Skeletal muscle tissue (tissue), 4 donors: ENCODE data around the gene AUTS2. TPM values are rescaled to one million over a fixed set of nuclear protein-coding genes. Genes with fewer than 3 reads are reported as not detected.

Experiments
- H3K27ac ChIP-seq: one replicate; pipeline ENCODE4 v1.7.0; 2013; ENCODE audit warnings: mild to moderate bottlenecking, low read depth, low read length, inconsistent platforms
- H3K27me3 ChIP-seq, 3 donors: one replicate each; pipeline ENCODE4 v1.7.0; 2013; ENCODE audit warnings: low read length in 3 of 3; ENCODE audit not compliant: control insufficient read depth in 3 of 3, insufficient read depth in 3 of 3
- H3K36me3 ChIP-seq, 3 donors: one replicate each; pipeline ENCODE4 v1.7.0; 2013; ENCODE audit warnings: low read length in 3 of 3; ENCODE audit not compliant: control insufficient read depth in 3 of 3, insufficient read depth in 3 of 3
- H3K4me1 ChIP-seq, 3 donors: one replicate each; pipeline ENCODE4 v1.7.0; 2013; ENCODE audit warnings: low read length in 3 of 3, mild to moderate bottlenecking in 3 of 3; ENCODE audit not compliant: control insufficient read depth in 3 of 3, insufficient read depth in 3 of 3
- H3K4me3 ChIP-seq, 3 donors: one replicate each; pipeline ENCODE4 v1.7.0; 2013; ENCODE audit warnings: low read length in 3 of 3
- H3K9ac ChIP-seq, 3 donors: one replicate each; pipeline ENCODE4 v1.7.0; 2013; ENCODE audit warnings: low read length in 3 of 3, mild to moderate bottlenecking in 3 of 3, moderate library complexity in 2 of 3, low read depth in 1 of 3
- H3K9me3 ChIP-seq, 3 donors: one replicate each; pipeline ENCODE4 v1.7.0; 2013; ENCODE audit warnings: low read length in 3 of 3; ENCODE audit not compliant: control insufficient read depth in 3 of 3
- total RNA-seq: library from RNA; depleted of rRNA; stranded (reverse); fragments of >200 nt; gene quantifications from one replicate; pipeline ENCODE4 v1.2.3, GENCODE V29; 2014
- donor health status: Osteomylitis.

The AUTS2 gene
- total RNA-seq, 1 donor from 2014 or later = 43.3 TPM

DNA sequence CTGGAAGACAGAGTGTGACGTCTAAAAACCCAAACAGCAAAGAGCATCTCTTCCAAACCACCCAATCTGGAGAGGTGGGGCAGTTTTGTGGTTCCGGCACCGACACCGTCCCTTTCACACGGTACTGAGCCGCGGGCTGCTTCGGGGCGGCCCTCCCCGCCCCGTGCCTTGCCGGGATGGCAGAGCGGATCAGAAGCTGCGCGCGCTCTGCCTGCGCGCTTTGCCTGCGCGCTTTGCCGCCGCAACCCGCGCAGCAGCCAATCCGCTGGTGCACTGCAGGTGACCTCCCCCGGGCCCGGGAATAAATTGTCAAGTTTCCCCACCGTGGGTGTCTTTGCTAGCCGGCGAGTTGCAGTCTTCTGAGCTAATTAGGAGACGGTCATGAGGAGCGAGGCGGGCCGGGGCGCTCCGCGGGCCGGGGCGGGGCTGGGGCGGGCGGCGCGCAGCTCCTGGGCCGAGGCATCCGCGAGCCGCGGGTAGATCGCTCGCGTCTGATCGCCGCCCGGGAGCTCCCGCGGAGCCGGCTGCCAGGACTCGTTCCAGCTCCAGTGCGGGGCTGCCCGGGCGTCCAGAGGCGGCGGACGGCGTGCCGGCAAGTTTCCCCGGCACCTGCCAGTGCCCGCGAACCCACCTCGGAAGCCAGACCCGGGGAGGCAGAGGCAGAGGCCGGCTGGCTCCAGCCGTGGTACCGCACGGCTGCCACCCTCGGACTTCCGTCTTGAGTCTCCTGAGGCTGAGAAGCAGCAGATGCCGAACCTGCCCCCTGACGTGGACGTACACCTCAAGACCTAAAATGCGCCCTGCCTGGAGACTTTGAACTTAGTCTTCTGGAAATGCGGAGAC, 997.7 kb downstream of the AUTS2 start:
- Histone ChIP-seq H3K36me3 (no peaks in the 10 kb centered on the region), H3K27me3 (peaks cover 0 to 13% (median 8%) of the 10 kb centered on the region in 3 donors), H3K27ac (no peak overlapping the region), H3K9me3 (peaks cover 0 to 1% (median 0%) of the 10 kb centered on the region in 3 donors), H3K4me3 (peak overlapping the region; percentile 30 to 49 (median 41)), H3K9ac (peak overlapping the region in 2 of 3 donors; percentile 32 to 47), H3K4me1 (peaks cover 0 to 6% (median 5%) of the 10 kb centered on the region in 3 donors)

DNA sequence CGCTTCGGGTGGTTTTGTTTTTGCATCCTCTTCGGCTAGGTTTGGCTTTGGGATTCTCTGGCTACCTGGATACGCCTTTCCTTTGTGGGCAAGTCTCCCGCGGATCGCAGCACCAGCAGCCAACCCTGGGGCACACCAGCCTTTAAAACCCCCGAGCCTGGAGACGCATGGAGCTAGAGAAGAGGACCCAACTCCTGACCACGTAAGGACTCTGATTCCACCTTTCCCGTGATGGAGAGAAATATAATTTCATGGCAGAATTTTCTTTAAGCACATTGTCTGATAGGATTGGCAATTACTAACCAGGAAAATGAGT, 998.3 kb downstream of the AUTS2 start:
- H3K4me1 ChIP-seq = peaks cover 0 to 6% (median 5%) of the 10 kb centered on the region in 3 donors
- H3K27me3 ChIP-seq = peaks cover 0 to 13% (median 8%) of the 10 kb centered on the region in 3 donors
- H3K9me3 ChIP-seq = peaks cover 0 to 3% (median 0%) of the 10 kb centered on the region in 3 donors
- H3K27ac ChIP-seq = no peak overlapping the region
- H3K9ac ChIP-seq = peak overlapping the region in 1 of 3 donors; percentile 32
- H3K36me3 ChIP-seq = no peaks in the 10 kb centered on the region
- peak overlapping the region in 2 of 3 donors; percentile 41 to 49 for H3K4me3 ChIP-seq

DNA sequence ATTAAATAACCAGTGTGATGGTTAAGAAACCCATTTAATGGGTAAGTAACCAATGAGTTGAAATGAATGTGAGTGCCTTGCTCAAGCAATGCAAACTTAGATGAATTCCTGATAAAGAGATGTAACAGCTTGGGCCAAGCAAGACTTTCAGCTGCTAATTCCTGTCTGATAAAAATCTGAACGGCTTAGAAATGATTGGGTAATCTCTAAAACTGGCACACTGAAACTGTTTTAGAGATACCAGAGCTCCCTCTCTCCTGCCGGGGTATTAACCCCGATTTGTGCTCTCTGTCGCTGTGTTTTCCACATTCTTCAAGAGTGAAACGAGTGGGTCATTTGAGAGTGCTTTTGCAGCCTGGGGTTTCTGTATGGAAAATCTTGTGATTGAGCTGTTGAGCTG, 998.8 kb downstream of the AUTS2 start:
- H3K27ac ChIP-seq = no peak overlapping the region
- peaks cover 0 to 6% (median 5%) of the 10 kb centered on the region in 3 donors for H3K4me1 ChIP-seq
- H3K4me3 ChIP-seq = no peak overlapping the region
- peaks cover 0 to 13% (median 8%) of the 10 kb centered on the region in 3 donors for H3K27me3 ChIP-seq
- H3K36me3 ChIP-seq = no peaks in the 10 kb centered on the region
- peaks cover 0 to 3% (median 0%) of the 10 kb centered on the region in 3 donors for H3K9me3 ChIP-seq
- H3K9ac ChIP-seq = no peak overlapping the region

DNA sequence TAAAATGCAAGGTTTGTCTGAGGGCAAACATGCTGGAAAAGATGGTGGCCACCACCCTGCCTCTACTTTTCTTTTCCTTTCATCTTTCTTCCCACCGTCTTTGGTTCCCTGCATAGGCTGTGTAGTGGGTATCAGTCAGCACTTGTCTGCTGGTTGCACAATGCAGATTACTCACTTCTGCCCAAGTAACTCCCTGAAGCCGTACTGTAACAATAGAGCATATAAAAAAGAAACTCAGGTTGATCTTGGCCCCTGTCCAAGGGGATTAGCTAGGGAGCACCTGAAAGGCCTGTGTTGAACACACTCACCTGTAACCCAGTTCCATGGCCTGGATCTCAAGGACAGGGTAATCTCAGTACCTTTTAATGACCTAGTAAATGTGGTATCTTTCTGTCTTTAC, 1000.7 kb downstream of the AUTS2 start:
- Histone ChIP-seq H3K27ac (no peak overlapping the region), H3K9me3 (peaks cover 0 to 3% (median 0%) of the 10 kb centered on the region in 3 donors), H3K4me3 (no peak overlapping the region), H3K27me3 (peaks cover 0 to 13% (median 8%) of the 10 kb centered on the region in 3 donors), H3K36me3 (no peaks in the 10 kb centered on the region), H3K4me1 (peaks cover 0 to 6% (median 5%) of the 10 kb centered on the region in 3 donors), H3K9ac (no peak overlapping the region)

DNA sequence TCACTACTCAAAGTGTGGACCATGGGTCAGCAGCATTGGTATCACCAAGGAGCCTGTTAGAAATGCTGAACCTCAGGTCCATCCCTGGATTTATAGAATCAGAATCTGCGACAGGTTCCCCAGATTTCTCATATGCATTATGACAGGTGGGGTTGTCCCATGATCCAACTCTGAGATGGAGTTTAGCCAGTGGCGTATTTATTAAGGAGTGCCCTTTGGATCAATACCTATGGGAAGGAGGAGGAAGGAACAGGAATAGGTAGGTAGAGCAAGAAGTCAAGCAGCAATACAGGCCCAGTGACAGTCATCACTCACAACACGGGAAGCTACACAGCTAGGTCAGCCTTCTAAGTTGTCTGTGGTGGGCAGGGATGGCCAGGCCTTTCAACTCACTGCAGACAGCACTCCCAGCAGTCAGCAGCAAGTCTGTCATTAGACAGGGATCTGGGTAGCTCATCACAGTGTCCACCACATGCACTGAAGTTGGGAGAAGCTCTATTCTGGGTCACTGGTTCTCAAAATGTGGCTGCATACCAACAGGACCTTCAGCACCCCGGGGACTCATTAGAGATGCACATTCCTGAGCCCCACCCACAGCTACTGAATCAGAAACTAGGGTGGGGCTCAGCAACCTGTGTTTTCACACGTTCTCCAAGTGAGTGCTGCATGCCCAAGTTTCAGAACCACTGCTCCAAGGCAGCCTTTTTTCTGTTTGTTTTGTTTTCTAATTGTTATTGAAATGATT, 1001.3 kb downstream of the AUTS2 start:
- no peak overlapping the region for H3K4me3 ChIP-seq
- peaks cover 0 to 3% (median 0%) of the 10 kb centered on the region in 3 donors for H3K9me3 ChIP-seq
- H3K27ac ChIP-seq = no peak overlapping the region
- peaks cover 0 to 13% (median 8%) of the 10 kb centered on the region in 3 donors for H3K27me3 ChIP-seq
- peaks cover 0 to 6% (median 5%) of the 10 kb centered on the region in 3 donors for H3K4me1 ChIP-seq
- H3K36me3 ChIP-seq = no peaks in the 10 kb centered on the region
- H3K9ac ChIP-seq = no peak overlapping the region

DNA sequence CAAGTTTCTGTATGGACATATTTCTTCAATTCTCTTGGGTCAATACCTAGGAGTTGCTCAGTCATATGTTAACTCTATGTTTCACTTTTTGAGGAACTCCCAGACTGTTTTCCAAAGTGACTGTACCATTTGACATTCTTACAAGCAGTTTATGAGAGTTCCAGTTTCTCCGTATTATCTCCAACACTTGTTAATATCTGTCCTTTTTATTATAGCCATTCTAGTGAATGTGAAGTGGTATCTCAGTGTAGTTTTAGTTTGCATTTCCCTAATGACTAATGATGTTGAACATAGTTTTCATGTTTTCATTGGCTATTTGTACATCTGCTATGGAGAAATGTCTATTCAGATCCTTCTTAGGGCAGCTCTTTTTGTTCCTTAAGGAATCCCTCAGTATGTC, 1002.7 kb downstream of the AUTS2 start:
- no peak overlapping the region for H3K27ac ChIP-seq
- H3K36me3 ChIP-seq = no peaks in the 10 kb centered on the region
- peaks cover 0 to 5% (median 3%) of the 10 kb centered on the region in 3 donors for H3K27me3 ChIP-seq
- H3K4me1 ChIP-seq = peaks cover 0 to 6% (median 3%) of the 10 kb centered on the region in 3 donors
- H3K9me3 ChIP-seq = peaks cover 0 to 3% (median 0%) of the 10 kb centered on the region in 3 donors
- no peak overlapping the region for H3K9ac ChIP-seq
- H3K4me3 ChIP-seq = no peak overlapping the region

DNA sequence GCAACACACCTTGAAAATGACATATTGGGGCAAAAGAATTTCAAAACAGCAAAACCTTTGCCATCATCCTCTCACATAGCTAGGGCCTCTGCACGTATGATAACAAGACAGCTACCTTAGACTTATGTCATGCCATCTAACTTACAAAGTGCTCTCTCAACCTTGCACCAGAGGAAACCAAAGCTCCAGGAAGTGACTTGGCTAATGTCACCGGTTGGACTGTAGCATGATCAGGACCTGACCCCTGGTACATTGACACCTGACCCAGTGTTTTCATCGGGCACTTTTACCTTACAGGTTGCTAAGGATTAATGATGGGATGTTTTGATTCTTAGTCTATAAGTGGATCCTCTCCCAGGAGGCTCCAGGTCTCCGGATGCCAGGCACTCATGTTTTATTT, 1003.8 kb downstream of the AUTS2 start:
- Histone ChIP-seq H3K27ac (no peak overlapping the region), H3K4me1 (no peaks in the 10 kb centered on the region), H3K9ac (no peak overlapping the region), H3K9me3 (peaks cover 0 to 3% (median 0%) of the 10 kb centered on the region in 3 donors), H3K27me3 (peaks cover 0 to 2% (median 0%) of the 10 kb centered on the region in 3 donors), H3K36me3 (no peaks in the 10 kb centered on the region), H3K4me3 (no peak overlapping the region)

DNA sequence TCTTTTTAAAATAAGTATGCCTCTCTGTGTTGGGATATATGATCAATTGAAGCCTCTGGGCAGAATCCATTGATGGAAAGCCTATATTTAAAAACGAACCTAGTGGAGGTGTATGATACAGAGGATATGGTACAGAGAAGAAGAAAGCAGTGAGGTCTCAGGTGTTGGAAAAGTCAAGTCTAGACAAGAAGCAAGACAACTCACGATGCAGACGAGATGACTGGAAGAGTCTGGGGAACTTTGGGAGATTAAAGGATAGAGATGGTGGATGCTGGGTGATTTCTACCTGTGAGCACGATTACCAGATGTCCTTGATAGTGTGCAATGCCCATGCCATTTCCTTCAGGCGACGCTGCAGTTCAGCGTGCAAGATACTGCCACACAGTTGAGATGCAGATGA, 1009.0 kb downstream of the AUTS2 start:
- Histone ChIP-seq H3K4me3 (no peak overlapping the region), H3K9me3 (no peaks in the 10 kb centered on the region), H3K36me3 (no peaks in the 10 kb centered on the region), H3K9ac (no peak overlapping the region), H3K27ac (no peak overlapping the region), H3K27me3 (no peaks in the 10 kb centered on the region), H3K4me1 (no peaks in the 10 kb centered on the region)

DNA sequence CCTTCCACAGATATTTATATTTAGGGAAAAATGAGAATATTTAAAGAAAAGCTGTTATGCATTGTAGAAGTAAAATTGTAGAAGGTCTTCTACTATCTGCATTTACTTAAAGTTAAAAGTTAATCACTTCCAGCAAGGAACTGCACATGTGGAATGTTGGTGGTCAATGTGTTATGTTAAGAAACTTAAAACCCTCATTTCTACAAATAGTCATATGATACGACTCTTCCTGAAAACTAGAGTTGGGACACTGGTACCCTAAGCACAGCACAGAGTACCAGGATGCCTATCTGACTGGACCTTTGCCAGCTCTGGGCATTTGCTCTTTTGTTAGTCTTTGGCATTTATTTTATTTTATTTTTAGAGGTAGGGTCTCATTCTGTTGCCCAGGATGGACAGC, 1009.5 kb downstream of the AUTS2 start:
- H3K27me3 ChIP-seq = no peaks in the 10 kb centered on the region
- H3K36me3 ChIP-seq = no peaks in the 10 kb centered on the region
- no peak overlapping the region for H3K9ac ChIP-seq
- no peak overlapping the region for H3K4me3 ChIP-seq
- no peak overlapping the region for H3K27ac ChIP-seq
- H3K4me1 ChIP-seq = no peaks in the 10 kb centered on the region
- H3K9me3 ChIP-seq = no peaks in the 10 kb centered on the region

DNA sequence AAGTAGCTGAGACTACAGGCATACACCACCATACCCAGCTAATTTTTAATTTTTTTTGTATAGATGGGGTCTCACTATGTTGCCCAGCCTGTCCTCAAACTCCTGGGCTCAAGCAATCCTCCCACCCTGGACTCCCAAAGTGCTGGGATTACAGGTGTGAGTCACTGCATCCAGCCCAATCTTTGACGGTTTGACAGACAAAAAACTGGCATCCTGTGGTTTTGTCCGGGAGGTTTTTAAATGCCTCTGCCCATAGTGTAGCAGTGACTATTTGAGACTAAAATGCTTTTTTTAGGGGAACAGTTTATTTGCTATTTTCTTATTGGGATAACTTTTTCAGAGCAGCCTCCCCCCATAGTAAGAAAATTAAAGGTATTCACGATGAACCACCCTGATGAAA, 1010.0 kb downstream of the AUTS2 start:
- H3K4me1 ChIP-seq = no peaks in the 10 kb centered on the region
- H3K36me3 ChIP-seq = no peaks in the 10 kb centered on the region
- H3K27ac ChIP-seq = no peak overlapping the region
- no peak overlapping the region for H3K9ac ChIP-seq
- no peaks in the 10 kb centered on the region for H3K27me3 ChIP-seq
- no peaks in the 10 kb centered on the region for H3K9me3 ChIP-seq
- H3K4me3 ChIP-seq = no peak overlapping the region
